Natural killer cell (primary cell): Measurements from ENCODE around the gene TENM4. TPM values are rescaled to one million over a fixed set of nuclear protein-coding genes. Genes with fewer than 3 reads are reported as not detected.

ENCODE experiments used
- ATAC-seq, 3 donors: fragments of 150-1000 bp in 2 of 3; fragments of 200-7000 bp in 1 of 3; cut with Tn5 transposase; 1 replicate in 1 of 3; 2 replicates in 2 of 3; pipeline ENCODE4 v1.10.0; 2021; ENCODE audit warnings: mild to moderate bottlenecking in 2 of 3, moderate library complexity in 2 of 3
- DNase-seq, 2 donors: peaks; one replicate each; pipeline versions ENCODE4 v3.0.0 to v3.0.0-alpha.2; 2013 to 2021; ENCODE audit warnings: mixed read lengths in 1 of 2
- H3K27ac ChIP-seq: one replicate; pipeline ENCODE4 v1.5.1; 2013; ENCODE audit warnings: mild to moderate bottlenecking, low read length
- H3K27me3 ChIP-seq: one replicate; pipeline ENCODE4 v1.6.1; 2013; ENCODE audit warnings: low read length; ENCODE audit not compliant: control insufficient read depth, insufficient read depth
- H3K36me3 ChIP-seq: one replicate; pipeline ENCODE4 v1.6.1; 2013; ENCODE audit warnings: low read length; ENCODE audit not compliant: control insufficient read depth, insufficient read depth
- H3K4me1 ChIP-seq: one replicate; pipeline ENCODE4 v1.6.1; 2013; ENCODE audit warnings: low read length; ENCODE audit not compliant: control insufficient read depth, insufficient read depth
- H3K4me3 ChIP-seq: one replicate; pipeline ENCODE4 v1.5.1; 2013; ENCODE audit warnings: low read length
- H3K9me3 ChIP-seq: one replicate; pipeline ENCODE4 v1.6.1; 2013; ENCODE audit warnings: low read length; ENCODE audit not compliant: control insufficient read depth, insufficient read depth
- H3K27ac Mint-ChIP-seq, 2 donors: one replicate each; pipeline ENCODE4 v1.8.0; 2022; ENCODE audit warnings: mild to moderate bottlenecking in 2 of 2, mixed read lengths in 2 of 2, moderate library complexity in 1 of 2
- H3K27me3 Mint-ChIP-seq, 2 donors: one replicate each; pipeline ENCODE4 v1.8.0; 2022; ENCODE audit warnings: low read depth in 2 of 2, mixed read lengths in 2 of 2
- H3K36me3 Mint-ChIP-seq: one replicate; pipeline ENCODE4 v1.8.0; 2022; ENCODE audit warnings: mixed read lengths
- H3K4me1 Mint-ChIP-seq, 2 donors: one replicate each; pipeline ENCODE4 v1.8.0; 2022; ENCODE audit warnings: mixed read lengths in 2 of 2
- H3K4me3 Mint-ChIP-seq: one replicate; pipeline ENCODE4 v1.8.0; 2022; ENCODE audit warnings: mild to moderate bottlenecking, moderate library complexity, mixed read lengths
- H3K9me3 Mint-ChIP-seq, 2 donors: one replicate each; pipeline ENCODE4 v1.8.0; 2022; ENCODE audit warnings: mixed read lengths in 2 of 2
- WGBS: methylation state at CpG from one replicate; pipeline ENCODE4 v1.1.7; 2013; ENCODE audit warnings: missing lambda C conversion rate; ENCODE audit not compliant: insufficient coverage; 5-methylcytosine and 5-hydroxymethylcytosine counted together
- intact Hi-C: fragments of 100-400 bp; cut with micrococcal nuclease; formaldehyde crosslinking; loops from one replicate; pipeline ENCODE4 v1.14.2; 2022
- total RNA-seq, 4 donors: library from RNA; stranded (reverse); fragments of 120-200 nt in 1 of 4; gene quantifications; one replicate each; pipeline versions ENCODE4 v1.2.3 to v1.2.4, GENCODE V29; 2013 to 2022
- TF ChIP-seq, protein P1 (sequence below): fragments of 200-600 bp; IDR thresholded peaks from one replicate; pipeline ENCODE4 v1.8.0; 2022; ENCODE audit warnings: antibody characterized with exemption

Gene TENM4
- total RNA-seq, 3 donors from 2014 or later (not counting 1 experiment from before 2014, with no cell fraction given) = 0.63 to 0.75 TPM; not detected in 1

DNA sequence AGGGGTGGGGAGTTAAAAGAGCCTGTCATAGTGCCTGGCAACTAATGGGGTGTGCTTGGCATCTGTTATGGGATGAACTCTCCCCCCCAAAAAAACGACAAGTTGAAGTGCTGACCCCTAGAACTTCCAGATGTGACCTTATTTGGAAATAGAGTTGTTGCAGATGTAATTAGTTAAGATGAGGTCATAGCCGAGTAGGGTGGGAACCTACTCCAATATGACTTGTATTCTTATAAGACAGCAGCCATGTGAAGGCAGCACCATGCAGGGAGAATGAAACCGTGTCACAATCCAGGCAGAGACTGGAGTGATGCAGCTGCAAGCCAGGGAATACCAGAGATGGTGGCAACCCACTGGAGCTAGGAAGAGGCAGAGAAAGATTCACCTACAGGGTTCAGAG lies 394.5 kb downstream of the TENM4 start:
- Histone ChIP-seq H3K4me1 (no peaks in the 10 kb centered on the region), H3K36me3 (no peaks in the 10 kb centered on the region), H3K27ac (no peak overlapping the region), H3K9me3 (no peaks in the 10 kb centered on the region), H3K4me3 (no peak overlapping the region), H3K27me3 (peaks cover 2% of the 10 kb centered on the region)
- Mint-ChIP-seq H3K36me3 (no peaks in the 10 kb centered on the region), H3K27me3 (peaks cover 6 to 13% of the 10 kb centered on the region in 2 donors), H3K9me3 (no peaks in the 10 kb centered on the region), H3K4me3 (no peak overlapping the region), H3K27ac (no peak overlapping the region), H3K4me1 (no peaks in the 10 kb centered on the region)
- TF ChIP-seq, protein P1, sequence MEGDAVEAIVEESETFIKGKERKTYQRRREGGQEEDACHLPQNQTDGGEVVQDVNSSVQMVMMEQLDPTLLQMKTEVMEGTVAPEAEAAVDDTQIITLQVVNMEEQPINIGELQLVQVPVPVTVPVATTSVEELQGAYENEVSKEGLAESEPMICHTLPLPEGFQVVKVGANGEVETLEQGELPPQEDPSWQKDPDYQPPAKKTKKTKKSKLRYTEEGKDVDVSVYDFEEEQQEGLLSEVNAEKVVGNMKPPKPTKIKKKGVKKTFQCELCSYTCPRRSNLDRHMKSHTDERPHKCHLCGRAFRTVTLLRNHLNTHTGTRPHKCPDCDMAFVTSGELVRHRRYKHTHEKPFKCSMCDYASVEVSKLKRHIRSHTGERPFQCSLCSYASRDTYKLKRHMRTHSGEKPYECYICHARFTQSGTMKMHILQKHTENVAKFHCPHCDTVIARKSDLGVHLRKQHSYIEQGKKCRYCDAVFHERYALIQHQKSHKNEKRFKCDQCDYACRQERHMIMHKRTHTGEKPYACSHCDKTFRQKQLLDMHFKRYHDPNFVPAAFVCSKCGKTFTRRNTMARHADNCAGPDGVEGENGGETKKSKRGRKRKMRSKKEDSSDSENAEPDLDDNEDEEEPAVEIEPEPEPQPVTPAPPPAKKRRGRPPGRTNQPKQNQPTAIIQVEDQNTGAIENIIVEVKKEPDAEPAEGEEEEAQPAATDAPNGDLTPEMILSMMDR = no peak
- no peak for DNase-seq
- WGBS = 82% methylated on average over 2 of the region's 3 CpGs
- ATAC-seq = no peak
- intact Hi-C loops = no loop called here

DNA sequence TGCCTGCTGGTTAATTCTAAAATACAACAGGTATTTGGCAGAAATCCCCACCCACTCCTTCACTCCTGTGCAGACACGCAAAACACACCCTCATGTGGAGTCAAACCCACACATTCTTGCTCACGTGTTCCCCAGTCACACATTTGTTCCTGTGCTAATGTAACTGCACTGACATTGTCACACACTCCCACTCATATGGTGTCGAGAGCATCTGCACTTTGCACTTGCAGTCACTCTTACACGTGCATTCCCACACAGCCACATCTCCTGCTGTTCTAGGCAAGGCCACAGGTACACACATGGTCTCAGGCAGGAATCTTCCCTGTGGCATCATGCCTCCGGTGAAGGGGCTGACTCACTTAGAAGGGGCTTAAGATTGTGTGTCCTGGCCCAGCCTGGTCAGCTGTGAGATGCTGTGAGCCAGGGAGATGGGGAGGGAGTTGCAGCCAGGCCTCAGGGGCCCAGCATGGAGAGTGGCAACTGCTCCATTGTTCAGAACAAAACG lies 395.0 kb downstream of the TENM4 start:
- intact Hi-C loops = no loop called here
- H3K9me3 Mint-ChIP-seq = no peaks in the 10 kb centered on the region
- ATAC-seq = no peak
- no peaks in the 10 kb centered on the region for H3K4me1 ChIP-seq
- H3K4me1 Mint-ChIP-seq = no peaks in the 10 kb centered on the region
- H3K9me3 ChIP-seq = no peaks in the 10 kb centered on the region
- peaks cover 6 to 13% of the 10 kb centered on the region in 2 donors for H3K27me3 Mint-ChIP-seq
- TF ChIP-seq, protein P1 = no peak
- no peak overlapping the region for H3K27ac ChIP-seq
- H3K27me3 ChIP-seq = peaks cover 2% of the 10 kb centered on the region
- H3K27ac Mint-ChIP-seq = no peak overlapping the region
- WGBS = 64% methylated on average over 6 of the region's 6 CpGs
- no peaks in the 10 kb centered on the region for H3K36me3 Mint-ChIP-seq
- no peak overlapping the region for H3K4me3 Mint-ChIP-seq
- H3K4me3 ChIP-seq = no peak overlapping the region
- DNase-seq = no peak
- H3K36me3 ChIP-seq = no peaks in the 10 kb centered on the region

DNA sequence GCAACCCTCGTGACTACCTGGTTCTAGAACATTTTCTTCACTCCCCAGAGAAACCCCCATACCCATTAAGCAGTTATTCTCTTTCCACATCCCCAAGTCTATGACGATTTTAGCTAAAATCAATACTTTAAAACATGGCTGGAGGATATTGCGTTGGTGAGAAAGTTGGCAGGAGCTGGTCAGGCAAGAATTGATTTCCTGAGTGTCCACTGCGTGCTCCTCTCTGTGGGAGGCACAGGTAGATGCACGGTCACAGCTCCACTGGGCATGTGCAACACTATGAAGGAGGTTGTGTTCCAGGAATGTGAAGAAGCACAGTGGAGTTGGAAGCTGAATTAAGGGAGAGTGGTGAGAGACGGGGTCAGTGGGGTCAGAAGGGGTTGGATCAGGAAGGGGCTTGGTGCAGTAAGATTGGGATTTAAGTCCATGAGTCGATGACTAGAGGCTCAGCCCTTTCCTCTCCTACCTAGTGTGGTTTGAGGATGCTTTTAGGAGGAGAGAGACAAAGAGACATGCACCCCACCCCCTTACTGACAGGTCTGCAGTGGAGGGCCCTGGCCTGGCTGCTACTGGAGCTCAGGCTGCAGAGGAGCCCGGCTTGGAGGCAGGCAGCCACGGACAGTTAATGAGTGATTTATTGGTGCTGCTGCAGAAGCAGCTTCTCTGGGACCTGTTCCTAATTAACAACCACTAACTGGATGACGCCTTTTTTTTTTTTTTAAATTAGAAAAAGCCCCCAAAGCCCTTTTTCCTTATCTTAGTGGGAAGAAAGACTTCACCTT lies 395.6 kb downstream of the TENM4 start:
- no peak for DNase-seq
- no peaks in the 10 kb centered on the region for H3K36me3 Mint-ChIP-seq
- 72% methylated on average over 8 of the region's 10 CpGs for WGBS
- no peaks in the 10 kb centered on the region for H3K36me3 ChIP-seq
- H3K4me1 ChIP-seq = no peaks in the 10 kb centered on the region
- peaks cover 6 to 13% of the 10 kb centered on the region in 2 donors for H3K27me3 Mint-ChIP-seq
- H3K9me3 Mint-ChIP-seq = no peaks in the 10 kb centered on the region
- no peak for ATAC-seq
- no peak overlapping the region for H3K27ac Mint-ChIP-seq
- H3K4me1 Mint-ChIP-seq = no peaks in the 10 kb centered on the region
- no peak overlapping the region for H3K4me3 ChIP-seq
- TF ChIP-seq, protein P1 = no peak
- no peaks in the 10 kb centered on the region for H3K9me3 ChIP-seq
- H3K4me3 Mint-ChIP-seq = no peak overlapping the region
- no peak overlapping the region for H3K27ac ChIP-seq
- intact Hi-C loops = no loop called here
- peaks cover 2% of the 10 kb centered on the region for H3K27me3 ChIP-seq
